ENCODE results near the gene TGFB3.
"Not testable (repeated sequence)": the region's sequence is repeated elsewhere in the genome, so short reads cannot be mapped to it uniquely, and the experiment has no call there.

TGFB3 gene

DNA sequence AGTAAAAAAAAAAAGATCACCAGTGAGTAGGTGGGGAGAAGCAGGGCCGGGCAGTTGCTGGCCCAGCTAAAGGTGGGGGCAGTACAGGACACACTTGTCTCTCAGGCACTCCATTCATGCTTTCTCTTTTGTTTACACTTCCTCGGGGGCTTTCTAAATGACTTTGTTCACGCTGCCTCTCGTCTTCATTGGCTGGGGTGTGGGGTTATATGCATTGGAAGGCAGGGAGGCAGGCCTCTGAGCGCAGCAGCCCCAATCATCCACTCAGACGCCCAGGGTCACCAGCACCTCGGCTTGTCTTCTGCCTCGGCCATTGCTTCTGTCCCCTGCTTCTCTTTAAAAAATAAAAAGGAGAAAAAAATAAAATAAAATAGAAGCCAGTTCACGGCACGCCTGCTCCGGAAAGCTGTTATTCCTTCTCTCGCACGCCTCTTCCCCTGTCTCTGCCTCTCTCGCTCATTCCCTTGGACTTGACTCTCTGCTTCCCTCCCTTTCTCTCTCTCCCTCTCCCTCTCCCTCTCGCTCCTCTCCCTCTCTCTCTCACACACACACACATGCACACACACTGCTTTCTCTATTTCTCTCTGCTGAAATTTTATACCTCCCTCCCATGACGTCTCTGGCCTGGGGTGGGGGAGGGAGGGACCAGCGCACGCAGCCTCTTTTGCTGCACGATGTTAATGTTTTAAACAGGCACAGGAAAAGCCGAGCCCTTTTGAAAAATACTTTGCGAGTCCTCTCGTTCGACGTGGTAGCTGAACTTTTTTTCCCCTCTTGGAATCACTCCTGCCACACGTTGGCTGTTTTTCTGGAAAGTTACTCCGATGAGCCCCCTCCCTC is at the start of gene TGFB3:
TGFB3 (minus strand) TSS at position 570 of the 840 bp plus-strand sequence. CDS start 1,102 bp downstream, outside the sequence.
- no peak for DNase-seq (ENCODE audit: low read depth in 2 of 2, low spot score in 1 of 2)

DNA sequence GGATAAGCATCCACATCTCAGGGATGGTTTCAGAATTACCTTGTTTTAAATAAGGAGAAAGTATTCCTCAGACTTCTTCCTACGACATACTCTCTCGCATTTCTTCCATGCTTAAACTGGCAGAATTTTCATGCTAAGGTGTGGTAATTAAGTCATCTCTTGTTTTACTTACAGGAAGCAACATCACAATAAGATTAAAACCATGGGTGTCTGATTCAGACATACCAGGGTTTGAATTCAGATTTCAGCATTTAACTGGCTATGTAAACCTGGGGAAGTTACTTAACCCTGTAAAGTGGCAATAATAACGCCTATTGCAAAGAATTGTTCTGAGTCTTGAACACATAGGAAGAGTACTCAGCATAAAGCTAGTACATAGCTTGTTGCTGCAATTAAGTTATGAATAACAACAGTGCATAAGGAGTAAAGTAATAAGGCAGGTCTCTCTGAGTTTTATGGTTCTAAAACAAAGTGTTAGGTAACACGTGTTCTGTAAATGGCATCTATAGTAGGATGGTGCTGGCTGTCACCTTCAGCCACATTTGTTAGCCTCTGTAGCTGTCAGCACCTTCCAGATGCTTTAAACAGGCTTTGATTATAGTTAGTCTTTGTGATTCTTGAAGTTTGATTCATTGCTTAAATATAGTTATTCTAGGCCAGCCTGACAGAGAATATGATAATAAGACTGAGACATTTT is 42.6 kb upstream of the TGFB3 start:
- no peak for DNase-seq (ENCODE audit: low read depth in 2 of 2, low spot score in 1 of 2)

DNA sequence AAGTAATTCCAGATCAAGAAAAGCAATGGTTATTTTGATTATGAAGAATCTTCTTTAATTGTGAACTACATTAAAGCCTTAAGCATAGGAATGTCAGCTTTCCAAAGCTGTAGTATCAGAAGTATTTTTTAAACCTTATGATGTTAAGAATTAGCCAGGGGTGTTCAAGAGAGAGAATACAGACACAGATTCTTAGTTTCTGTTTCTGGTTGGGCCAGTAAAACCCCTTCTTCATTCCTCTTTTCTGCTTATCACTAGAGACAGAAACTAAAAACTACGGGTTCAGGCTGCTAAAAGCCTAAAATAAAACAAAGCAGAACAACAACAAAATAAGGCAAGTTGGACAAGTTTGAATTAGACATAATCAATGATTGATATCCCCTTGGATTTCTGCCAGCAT is 42.0 kb upstream of the TGFB3 start:
- DNase-seq (ENCODE audit: low read depth in 2 of 2, low spot score in 1 of 2), result no peak

DNA sequence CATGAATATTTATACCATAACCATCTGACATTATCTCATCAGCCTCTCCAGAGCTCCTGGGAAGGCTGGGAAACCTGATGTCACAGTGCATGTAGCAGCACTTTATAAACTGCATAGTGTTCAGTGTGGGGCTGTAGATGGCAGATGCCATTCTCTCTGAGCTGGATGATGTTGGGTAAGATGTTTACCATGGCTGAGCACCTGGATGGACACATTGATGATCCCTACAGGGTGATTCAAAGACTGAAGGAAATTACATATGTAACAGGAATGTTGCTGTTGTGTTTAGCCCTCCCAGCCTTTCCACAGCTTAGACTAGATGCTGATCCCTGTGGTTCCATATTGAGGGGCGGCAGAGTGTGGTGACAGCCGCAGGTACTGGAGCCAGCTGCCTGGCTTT is 41.2 kb upstream of the TGFB3 start:
- DNase-seq (ENCODE audit: low read depth in 2 of 2, low spot score in 1 of 2), result no peak

DNA sequence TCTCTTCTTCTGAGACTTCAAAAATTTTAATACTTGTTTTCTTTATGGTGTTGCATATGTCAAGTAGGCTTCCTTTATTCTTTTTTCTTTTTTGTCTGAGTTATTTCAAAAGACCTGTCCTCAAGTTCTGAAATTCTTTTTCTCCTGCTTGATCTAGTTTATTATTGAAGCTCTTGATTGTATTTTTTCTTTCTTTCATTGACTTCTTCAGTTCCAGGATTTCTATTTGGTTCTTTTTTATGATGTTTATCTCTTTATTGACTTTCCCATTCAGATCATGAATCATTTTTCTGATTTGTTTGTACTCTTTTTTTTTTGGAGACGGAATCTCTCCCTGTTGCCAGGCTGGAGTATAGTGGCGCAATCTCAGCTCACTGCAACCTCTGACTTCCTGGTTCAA is 37.9 kb upstream of the TGFB3 start:
- DNase-seq (ENCODE audit: low read depth in 2 of 2, low spot score in 1 of 2), result no peak

DNA sequence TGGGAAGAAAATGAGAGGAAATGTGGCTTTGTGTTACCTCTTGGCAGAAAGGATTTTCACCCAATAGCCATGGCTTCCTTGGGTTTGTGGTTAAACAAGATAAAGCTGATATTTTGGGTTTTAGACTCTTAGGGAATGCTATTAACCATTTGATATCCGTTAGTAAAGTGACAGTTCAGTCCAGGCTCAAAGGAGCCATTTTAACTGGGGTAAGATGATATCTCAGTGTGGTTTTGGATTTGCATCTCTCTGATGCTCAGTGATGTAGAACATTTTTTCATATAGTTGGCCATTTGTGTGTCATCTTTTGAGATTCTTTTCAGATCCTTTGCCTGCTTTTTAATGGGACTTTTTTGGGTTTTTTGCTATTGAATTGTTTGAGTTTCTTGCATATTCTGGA is 33.9 kb upstream of the TGFB3 start:
- DNase-seq (ENCODE audit: low read depth in 2 of 2, low spot score in 1 of 2), result no peak

DNA sequence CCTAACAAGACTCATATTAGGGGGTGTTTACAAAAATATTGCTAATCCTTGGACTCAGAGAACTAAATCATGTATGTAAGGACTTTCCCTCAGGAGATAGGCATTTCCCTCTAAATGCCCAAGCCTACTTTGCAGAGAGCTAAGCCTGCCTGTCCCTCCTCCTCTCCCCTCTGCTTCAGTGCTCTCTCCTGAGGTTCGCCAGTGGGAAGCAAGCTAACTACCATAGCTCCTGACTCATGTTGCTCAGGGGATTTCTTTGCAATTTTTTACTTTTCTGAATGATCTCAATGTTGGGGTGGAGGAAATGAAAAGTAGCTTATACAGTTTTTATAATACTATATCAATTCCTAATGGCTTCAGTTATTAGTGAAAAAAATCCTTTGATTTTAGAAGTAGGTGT is 33.4 kb upstream of the TGFB3 start:
- DNase-seq (ENCODE audit: low read depth in 2 of 2, low spot score in 1 of 2), result no peak

DNA sequence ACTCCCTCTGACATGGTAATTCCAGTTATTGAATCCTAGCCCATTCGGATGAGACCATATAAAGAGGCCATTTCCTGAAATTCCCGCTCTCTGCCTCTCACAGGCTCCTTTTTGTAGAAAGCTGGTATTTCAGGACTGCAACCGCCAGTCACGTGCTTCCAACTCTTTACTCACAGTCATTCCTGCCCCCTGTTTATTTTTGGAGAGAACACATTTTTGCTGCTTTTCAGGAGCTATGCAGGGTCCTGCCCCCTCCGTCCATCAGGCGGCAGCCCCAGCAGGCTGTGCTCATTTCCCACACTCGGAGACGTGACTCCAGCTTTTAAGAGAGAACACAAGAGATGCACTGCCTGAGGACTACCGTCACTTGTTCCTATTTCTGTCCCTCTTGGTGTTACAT is 30.6 kb upstream of the TGFB3 start:
- DNase-seq (ENCODE audit: low read depth in 2 of 2, low spot score in 1 of 2), result no peak

DNA sequence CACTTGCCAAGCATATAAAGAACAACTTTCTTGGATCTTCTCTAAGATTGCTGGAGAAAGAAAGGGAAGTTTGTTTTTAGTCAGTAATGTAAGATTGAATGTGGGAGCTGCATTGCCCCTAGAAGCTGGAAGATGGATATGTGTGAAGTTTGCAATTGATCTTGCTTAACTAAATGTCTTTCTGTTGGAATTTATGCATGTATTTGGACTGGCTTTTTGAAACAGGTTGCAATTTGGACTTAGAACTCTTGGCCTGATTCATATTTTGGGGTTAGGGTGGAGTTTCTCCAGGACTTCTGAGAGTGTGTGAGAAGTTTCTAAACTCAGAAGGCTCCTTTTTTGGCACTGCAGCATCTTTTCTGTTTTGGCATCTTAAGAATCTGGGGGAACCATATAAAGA is 30.1 kb upstream of the TGFB3 start:
- no peak for DNase-seq (ENCODE audit: low read depth in 2 of 2, low spot score in 1 of 2)

DNA sequence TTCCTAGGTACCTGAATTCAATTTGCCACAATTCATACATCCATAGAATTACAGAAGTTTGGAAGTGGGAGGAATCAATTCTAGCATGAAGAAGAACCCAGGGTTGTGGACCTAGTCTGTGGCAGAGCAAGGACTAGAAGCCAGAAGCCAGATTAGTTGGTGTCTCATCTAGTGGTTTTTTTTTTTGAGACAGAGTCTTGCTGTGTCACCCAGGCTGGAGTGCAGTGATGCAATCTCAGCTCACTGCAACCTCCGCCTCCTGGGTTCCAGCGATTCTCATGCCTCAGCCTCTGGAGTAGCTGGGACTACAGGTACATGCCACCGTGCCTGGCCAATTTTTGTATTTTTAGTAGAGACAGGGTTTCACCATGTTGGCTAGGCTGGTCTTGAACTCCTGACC is 27.8 kb upstream of the TGFB3 start:
- DNase-seq (ENCODE audit: low read depth in 2 of 2, low spot score in 1 of 2), result not testable (repeated sequence)

DNA sequence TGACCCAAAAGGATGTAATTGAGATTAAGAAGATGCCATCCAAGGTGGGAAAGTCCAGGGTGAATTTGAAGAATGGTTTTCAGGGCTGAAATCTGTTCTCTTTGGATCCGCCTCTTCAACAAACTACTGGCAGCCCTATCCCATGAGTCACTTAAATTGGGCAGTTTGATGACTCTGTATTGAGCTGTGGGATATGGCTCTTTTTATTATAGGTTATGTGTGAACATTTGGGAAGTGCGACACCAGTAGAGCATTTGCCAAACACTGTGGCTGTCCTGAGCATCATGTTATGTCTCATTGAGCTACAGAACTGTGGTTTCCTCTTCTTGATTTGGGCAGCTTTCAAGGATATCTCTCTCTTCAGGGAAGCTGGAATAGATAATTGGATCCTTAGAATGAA is 26.1 kb upstream of the TGFB3 start:
- no peak for DNase-seq (ENCODE audit: low read depth in 2 of 2, low spot score in 1 of 2)

DNA sequence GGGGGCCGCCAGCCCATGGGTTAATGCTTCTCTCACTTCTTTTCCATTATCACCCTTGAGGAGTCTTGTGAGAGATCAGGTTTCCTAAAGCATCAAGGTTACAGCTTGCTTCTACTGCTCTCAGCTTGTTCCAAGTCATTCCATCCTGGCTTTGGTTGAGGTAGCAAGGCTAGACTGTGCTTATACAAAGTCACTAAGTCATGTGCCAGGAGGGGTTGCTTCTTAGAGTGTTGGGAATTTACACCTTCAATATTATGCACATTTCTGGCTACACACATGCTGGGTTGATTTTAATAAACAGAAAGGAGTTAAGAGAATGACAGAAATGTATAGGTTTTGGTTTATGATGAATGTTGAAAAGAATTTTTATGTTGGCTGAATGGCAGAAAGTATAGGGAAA is 25.6 kb upstream of the TGFB3 start:
- DNase-seq (ENCODE audit: low read depth in 2 of 2, low spot score in 1 of 2), result no peak

DNA sequence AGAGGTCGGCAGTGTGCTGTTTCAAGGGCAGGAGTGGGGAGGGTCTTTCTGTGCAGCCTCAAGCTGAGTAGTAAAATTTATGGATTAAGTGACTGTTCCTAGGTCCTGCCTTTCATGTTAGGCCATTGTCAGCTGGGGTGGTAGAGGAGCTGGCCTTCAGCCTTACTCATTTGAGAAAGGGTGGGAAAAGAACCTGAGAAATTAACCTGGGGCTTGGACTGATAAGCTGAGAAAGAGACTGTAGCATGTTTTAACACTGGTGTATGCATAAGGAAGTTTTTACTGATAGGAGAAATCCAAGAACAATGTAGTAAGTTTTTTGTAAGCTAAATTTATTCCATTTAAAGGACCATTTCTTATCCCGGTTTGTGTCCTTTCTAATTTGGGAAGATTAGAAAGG is 24.5 kb upstream of the TGFB3 start:
- no peak for DNase-seq (ENCODE audit: low read depth in 2 of 2, low spot score in 1 of 2)

DNA sequence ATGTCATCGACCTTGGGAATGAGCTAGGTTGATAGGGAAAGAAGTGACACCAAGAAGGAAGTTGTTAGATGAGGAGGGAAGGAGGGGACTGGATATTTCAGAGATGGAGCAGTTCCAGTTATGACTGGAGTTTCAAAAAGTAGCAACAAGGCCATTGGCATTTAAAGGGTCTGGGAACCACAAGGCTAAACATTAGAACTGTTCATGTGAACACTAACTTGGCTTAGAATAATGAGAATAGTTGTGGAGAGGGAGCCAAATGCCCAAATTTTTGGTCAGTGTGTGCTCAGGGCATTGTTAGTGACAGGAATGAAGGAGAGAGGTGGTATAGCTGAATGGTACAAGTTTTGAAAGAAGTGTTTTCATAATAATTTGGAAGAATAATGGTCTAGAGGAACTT is 20.6 kb upstream of the TGFB3 start:
- no peak for DNase-seq (ENCODE audit: low read depth in 2 of 2, low spot score in 1 of 2)

DNA sequence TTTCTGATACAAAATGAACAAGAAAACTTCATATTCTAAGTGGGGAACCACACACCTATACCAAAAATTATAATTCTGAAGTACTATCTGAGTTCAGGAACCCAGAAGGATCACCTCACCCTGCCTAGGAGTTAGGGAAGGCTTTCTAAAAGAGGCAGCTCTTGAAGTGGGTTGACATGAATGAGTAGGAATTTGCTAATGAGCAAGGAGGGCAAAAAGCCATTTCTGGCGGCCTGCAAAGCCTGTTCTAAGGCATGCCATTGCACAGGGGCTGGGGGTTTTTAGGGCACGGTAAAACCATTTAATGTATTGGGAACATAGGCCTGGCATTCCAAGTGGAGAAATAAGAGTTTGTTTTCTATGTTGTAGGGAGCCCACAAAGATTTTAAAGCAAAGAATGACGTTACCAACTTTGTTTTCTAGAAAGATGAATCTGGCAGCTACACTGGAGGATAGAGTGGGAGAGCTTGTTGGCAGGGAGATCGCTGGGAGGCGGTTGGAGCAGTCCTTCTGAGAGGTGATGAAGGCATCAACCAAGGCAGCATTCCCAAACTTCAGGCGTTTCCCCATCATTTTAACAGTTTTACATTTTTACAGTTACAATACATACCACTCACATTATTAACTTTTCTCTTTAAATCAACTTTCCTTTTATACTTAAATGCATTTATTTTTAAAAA is 17.9 kb upstream of the TGFB3 start:
- no peak for DNase-seq (ENCODE audit: low read depth in 2 of 2, low spot score in 1 of 2)

DNA sequence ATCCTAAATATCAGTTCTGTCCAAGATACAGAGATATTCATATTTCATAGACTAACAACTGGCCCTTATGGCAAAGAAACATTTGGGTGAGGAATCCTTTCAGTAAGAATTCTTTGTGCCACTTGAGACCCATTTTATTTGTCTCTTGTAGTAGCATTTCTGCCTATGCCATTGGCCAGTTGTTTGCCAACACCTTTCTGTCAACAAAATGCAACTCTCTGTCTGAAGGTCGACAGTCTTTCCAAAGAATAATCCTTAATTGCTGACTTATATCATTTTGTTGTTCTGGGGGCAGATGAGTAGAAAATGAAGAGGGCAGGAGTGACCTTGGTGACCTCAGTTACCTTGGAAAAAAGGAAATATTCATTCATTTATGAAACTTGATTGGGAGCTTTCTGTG is 14.7 kb upstream of the TGFB3 start:
- no peak for DNase-seq (ENCODE audit: low read depth in 2 of 2, low spot score in 1 of 2)

DNA sequence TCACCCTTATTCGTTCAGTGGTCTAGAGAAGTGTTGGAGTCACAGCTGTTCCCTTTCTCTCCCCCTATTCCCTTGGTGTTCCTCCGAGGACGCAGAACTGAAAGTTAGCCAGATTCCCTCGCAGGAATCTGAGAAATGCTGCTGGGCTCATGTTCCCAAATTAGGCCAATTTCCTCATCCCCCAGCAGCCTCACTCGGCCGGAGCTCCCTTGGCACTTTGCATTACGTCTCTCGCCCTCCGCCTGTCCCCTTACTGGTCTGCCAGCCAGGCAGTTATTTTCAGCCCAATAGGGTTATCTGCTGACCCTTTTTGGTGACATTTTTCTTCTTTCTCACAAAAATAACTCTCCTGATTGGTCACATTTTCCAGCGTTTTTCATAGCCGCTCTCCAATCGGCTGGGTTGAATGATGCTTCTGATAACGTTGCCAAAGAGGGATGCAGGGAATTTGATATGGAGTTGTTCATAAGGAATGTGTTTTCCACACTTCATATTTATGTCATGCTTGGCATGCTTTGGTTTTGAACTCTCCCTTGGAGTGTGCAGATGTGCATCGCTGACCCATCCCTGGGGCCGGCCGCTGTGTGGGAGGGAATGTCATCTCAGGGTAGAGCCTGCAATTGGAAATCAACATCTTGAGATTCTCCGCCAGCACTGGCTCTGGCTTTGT is 13.7 kb upstream of the TGFB3 start:
- DNase-seq (ENCODE audit: low read depth in 2 of 2, low spot score in 1 of 2), result no peak

DNA sequence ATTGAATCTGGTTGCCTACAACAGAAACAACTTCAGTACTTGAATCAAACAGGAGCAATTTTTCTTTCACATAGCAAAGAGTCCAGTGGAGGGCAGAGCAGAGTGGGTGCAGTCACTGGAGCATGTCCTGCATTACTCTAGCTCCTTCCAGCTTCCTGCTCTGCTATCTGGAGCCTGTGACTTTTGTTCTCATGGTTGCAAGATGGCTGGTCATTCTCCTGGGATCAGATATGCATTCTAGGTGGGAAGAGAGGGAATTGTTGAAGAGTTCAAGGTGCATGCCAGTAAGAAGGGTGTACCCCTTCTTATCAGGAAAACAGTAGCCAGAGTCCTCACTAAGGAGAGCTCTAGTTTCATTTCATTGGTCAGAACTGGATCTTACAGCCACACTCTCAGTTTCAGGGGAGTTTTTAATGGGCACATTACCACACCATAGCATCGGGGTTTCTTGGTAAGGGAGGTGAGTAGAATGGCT is 11.8 kb upstream of the TGFB3 start:
- no peak for DNase-seq (ENCODE audit: low read depth in 2 of 2, low spot score in 1 of 2)

DNA sequence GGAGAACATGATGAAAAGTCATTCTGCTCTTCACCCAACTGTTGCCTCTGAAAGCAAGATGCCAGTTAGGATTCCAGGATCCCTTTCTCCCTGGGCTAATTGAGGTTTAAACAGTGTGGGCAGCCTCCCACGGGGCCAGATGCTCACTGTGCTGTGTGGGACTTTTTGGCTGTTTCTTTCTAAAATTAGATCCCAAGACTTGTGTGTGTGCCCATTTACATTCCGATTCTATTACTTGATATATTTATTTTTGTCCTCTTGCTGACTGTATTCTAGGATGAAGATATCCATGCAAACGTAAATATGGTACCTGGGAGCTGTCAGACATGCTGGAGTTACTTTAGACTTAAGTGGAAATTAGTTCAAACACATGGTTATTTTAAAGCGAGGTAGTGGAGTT is 10.0 kb upstream of the TGFB3 start:
- no peak for DNase-seq (ENCODE audit: low read depth in 2 of 2, low spot score in 1 of 2)

DNA sequence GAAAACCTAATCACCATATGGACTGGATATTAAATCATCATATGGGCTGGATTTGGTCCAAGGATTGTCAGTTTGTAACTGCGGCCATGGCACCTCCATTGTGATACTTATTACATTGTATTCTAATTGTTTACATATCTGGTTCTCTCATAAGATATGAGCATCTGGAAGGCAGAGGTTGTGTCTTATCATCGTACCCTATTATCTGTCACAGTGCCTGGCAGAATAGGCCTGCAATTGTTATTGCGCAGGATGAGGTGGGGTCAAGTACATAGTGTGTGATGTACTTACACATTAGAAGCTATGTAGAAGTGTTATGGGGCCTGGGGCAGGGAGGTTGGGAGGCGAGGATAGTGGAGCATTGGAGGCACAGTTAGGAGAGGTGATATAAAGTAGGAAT is 8.5 kb upstream of the TGFB3 start:
- DNase-seq (ENCODE audit: low read depth in 2 of 2, low spot score in 1 of 2), result no peak

DNA sequence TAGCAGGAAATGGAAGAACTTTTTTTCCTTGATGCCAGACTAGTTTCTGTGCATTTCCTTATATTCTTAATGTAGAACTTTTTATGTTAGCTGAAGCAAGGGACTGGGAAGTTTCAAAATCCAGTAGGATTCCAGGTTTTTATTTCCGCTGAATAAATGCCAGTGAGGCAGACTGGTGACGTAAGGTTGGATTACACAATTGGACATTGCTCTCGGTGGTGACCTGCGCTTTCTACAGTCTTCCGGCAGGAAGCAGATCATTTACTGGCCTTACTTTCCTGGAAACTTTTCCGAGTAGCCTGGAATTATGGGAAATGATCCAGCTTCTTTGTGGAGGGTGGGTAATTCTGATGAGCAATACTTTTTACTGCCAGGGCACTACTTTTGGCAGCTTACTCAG is 7.3 kb upstream of the TGFB3 start:
- DNase-seq (ENCODE audit: low read depth in 2 of 2, low spot score in 1 of 2), result no peak
